ENCODE results near the gene WRAP73. TPM values are rescaled to one million over a fixed set of nuclear protein-coding genes. Genes with fewer than 3 reads are reported as not detected.

Gene WRAP73
- total and polyA plus RNA-seq, 9 of the 15 experiments (the other 6 are each of a cell fraction or from before 2014, with no cell fraction given), result 4.3 to 51.8 (median 30.1) TPM

- Histone ChIP-seq H4K20me1 (replicated peaks; ENCODE audit: control insufficient read depth, insufficient read depth, low read length) (peaks cover 16% of the 10 kb centered on the region), H3K4me1 (replicated peaks in 1 of 2; ENCODE audit: control insufficient read depth in 2 of 2, insufficient read depth in 2 of 2, low read length in 2 of 2) (peaks cover 6 to 32% of the 10 kb centered on the region in 2 experiments; a peak in 2 of 5 replicates), H3K27ac (ENCODE audit: extremely low read depth, low read depth, low read length) (no peak overlapping the region), H3K4me3 (no peak overlapping the region), H3K4me2 (ENCODE audit: insufficient read depth, low read length) (no peak overlapping the region), H3K27me3 (ENCODE audit: control insufficient read depth in 2 of 2, insufficient read depth in 2 of 2, low read length in 2 of 2) (peaks cover 9 to 71% of the 10 kb centered on the region in 2 experiments; a peak in 4 of 5 replicates), H3K79me2 (ENCODE audit: control insufficient read depth, insufficient read depth, low read length) (no peaks in the 10 kb centered on the region), H2AFZ (ENCODE audit: low read depth, low read length) (no peak overlapping the region), H3K9me3 (replicated peaks; ENCODE audit: control insufficient read depth, insufficient read depth, low read depth, low read length) (no peaks in the 10 kb centered on the region), H3K36me3 (ENCODE audit: control insufficient read depth, insufficient read depth, low read length) (no peaks in the 10 kb centered on the region), H3K9me1 (ENCODE audit: control insufficient read depth, insufficient read depth, low read length) (no peaks in the 10 kb centered on the region), H3K9ac (ENCODE audit: insufficient read depth in 1 of 2, low read depth in 2 of 2, low read length in 2 of 2) (no peak overlapping the region)
- intact Hi-C loops (cut with micrococcal nuclease) (no loop called here), in situ Hi-C loops (cut with MboI) (no loop called here)
- DNase-seq (ENCODE audit: extremely low read depth in 1 of 4, low spot score in 3 of 4) (no peak), FAIRE-seq (no peak), ATAC-seq (no peak)
- ChIA-PET POLR2A (interaction anchor here (1.0 kb wide), 1 partner anchor 15 kb away, joined by 5 read pairs; no protein-coding TSS in a partner anchor), CTCF (ENCODE audit: low intra/inter-chr PET ratio) (no interaction called here)
- BruUV-seq (replicated peaks), result no TSS peak
- WGBS (ENCODE audit: insufficient coverage, low coverage, missing lambda C conversion rate), result 64% methylated on average over 7 of the region's 7 CpGs
- TF ChIP-seq RHOXF2B (CRISPR knock-in tag; conservative IDR thresholded peaks at IDR 0.05) (no peak), HMGN3 (IDR thresholded peaks at IDR 0.05; ENCODE audit: borderline replicate concordance, extremely low read depth, insufficient read length, low read depth, low read length) (no peak), NKRF (IDR thresholded peaks at IDR 0.05; ENCODE audit: borderline replicate concordance) (peak; percentile 63; the same call in 1 of the 2 replicates), KAT2B (IDR thresholded peaks at IDR 0.05; ENCODE audit: low read depth, low read length) (no peak), U2AF2 (optimal IDR thresholded peaks at IDR 0.05; ENCODE audit: low read depth, low read length) (no peak), NFIX (CRISPR knock-in tag; IDR thresholded peaks at IDR 0.05; ENCODE audit: low read depth) (no peak), ZNF655 (CRISPR knock-in tag; IDR thresholded peaks at IDR 0.05) (no peak), SMARCC2 (IDR thresholded peaks at IDR 0.05; ENCODE audit: low read depth) (no peak), GABPA (tag; conservative IDR thresholded peaks at IDR 0.05; ENCODE audit: low read depth) (no peak), BACH1 (tag; IDR thresholded peaks at IDR 0.05) (no peak), HES1 (IDR thresholded peaks at IDR 0.05; ENCODE audit: low read depth) (no peak), ID3 (CRISPR knock-in tag; IDR thresholded peaks at IDR 0.05) (no peak), ID3 (tag; IDR thresholded peaks at IDR 0.05) (no peak), GTF2F1 (IDR thresholded peaks at IDR 0.05; ENCODE audit: low read depth, low read length) (no peak), ILK (tag; IDR thresholded peaks at IDR 0.05; ENCODE audit: borderline replicate concordance, low read depth) (no peak), RAD51 (IDR thresholded peaks at IDR 0.05; ENCODE audit: borderline replicate concordance, low read depth) (no peak), EWSR1 (IDR thresholded peaks at IDR 0.05; ENCODE audit: borderline replicate concordance, low read depth, partially characterized antibody) (no peak), KAT8 (IDR thresholded peaks at IDR 0.05; ENCODE audit: low read depth) (no peak)
These were observed 44.7 kb downstream of the WRAP73 start for GRCh38 chr1:3604997-3605823.
